ENCODE data around the gene SPON1.
"Not testable (repeated sequence)": the region's sequence is repeated elsewhere in the genome, so short reads cannot be mapped to it uniquely, and the experiment has no call there.

The SPON1 gene

DNA sequence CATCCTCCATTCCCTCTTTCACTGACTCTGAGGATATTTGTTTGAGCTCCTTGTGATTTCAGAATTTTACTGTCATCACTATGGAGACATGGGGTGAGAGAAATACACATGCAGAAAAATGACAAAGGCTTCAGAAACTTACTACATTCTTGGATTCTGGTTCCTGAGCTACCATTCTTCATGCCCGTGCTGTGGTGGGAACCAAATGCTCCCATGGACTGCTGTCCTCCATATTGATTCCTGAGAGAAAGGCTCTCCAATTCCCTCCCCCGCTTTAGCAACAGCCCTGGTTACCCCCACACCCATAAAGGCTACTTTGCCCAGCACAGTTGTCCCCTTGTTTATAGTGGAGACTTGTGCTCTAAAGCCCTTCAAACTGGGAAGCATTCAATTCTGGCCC, 201.1 kb downstream of the SPON1 start:
- in situ Hi-C loops (cut with HindIII; ENCODE audit: low pct_ligation_motif_present, low sequenced_read_pairs) = no loop called here
- H3K4me3 ChIP-seq (ENCODE audit: low read depth, low read length) = no peak overlapping the region
- no peak for DNase-seq
- no peak overlapping the region for H3K27ac ChIP-seq
- no peaks in the 10 kb centered on the region for H3K36me3 ChIP-seq (replicated peaks)
- TF ChIP-seq, protein P1, sequence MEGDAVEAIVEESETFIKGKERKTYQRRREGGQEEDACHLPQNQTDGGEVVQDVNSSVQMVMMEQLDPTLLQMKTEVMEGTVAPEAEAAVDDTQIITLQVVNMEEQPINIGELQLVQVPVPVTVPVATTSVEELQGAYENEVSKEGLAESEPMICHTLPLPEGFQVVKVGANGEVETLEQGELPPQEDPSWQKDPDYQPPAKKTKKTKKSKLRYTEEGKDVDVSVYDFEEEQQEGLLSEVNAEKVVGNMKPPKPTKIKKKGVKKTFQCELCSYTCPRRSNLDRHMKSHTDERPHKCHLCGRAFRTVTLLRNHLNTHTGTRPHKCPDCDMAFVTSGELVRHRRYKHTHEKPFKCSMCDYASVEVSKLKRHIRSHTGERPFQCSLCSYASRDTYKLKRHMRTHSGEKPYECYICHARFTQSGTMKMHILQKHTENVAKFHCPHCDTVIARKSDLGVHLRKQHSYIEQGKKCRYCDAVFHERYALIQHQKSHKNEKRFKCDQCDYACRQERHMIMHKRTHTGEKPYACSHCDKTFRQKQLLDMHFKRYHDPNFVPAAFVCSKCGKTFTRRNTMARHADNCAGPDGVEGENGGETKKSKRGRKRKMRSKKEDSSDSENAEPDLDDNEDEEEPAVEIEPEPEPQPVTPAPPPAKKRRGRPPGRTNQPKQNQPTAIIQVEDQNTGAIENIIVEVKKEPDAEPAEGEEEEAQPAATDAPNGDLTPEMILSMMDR (IDR thresholded peaks at IDR 0.05; ENCODE audit: low read depth, low read length, missing control alignments) = no peak
- no peaks in the 10 kb centered on the region for H3K27me3 ChIP-seq (replicated peaks)

DNA sequence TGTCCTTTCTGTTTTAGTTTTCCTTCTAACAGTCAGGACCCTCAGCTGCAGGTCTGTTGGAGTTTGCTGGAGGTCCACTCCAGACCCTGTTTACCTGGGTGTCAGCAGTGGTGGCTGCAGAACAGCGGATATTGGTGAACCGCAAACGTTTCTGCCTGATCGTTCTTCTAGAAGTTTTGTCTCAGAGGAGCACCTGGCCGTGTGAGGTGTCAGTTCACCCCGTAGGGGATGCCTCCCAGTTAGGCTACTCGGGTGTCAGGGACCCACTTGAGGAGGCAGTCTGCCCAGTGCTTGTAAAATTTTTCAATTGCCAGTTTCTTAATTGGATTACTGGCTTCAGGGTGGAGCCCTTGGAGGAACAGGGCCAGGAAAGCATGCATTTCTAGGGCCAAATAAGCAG, 211.2 kb downstream of the SPON1 start:
- in situ Hi-C loops (cut with HindIII; ENCODE audit: low pct_ligation_motif_present, low sequenced_read_pairs) = not testable (repeated sequence)

DNA sequence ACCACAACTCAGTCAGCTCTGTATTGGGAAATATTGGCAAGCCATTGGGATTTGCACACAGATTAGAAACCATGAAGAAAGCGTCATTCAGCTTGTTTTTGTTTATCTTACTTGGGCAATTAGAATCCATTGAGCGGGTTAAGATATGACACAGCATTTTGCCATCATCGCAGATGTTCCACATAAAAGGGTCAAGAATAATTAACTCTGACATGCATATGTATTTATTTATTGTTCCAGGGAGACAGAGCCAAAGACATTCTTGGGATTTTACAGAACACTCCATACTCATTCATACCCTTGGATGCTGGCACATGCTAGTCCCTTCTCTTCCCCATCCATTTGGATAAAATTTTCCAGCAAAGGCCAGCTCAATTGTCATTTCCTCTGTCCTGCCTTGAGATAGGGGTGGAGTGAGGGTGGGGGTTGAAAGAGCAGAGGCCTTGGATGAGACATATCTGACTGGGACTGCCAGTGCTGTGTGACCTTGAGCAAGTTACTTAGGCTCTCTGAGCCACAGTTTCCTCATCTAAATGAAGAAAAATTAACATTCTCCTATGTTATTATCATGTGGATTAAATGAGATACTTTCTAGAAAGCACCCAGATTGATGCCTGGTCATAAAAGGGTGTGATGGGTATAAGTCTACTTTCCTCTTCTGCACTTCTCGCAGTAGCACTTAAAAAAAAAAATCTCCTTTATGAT, 216.7 kb downstream of the SPON1 start:
- no peak overlapping the region for H3K27ac ChIP-seq
- H3K27me3 ChIP-seq (replicated peaks) = no peaks in the 10 kb centered on the region
- TF ChIP-seq, protein P1 (IDR thresholded peaks at IDR 0.05; ENCODE audit: low read depth, low read length, missing control alignments) = no peak
- in situ Hi-C loops (cut with HindIII; ENCODE audit: low pct_ligation_motif_present, low sequenced_read_pairs) = no loop called here
- H3K36me3 ChIP-seq (replicated peaks) = no peaks in the 10 kb centered on the region
- no peak overlapping the region for H3K4me3 ChIP-seq (ENCODE audit: low read depth, low read length)
- no peak for DNase-seq

More for the DNA sequence above, 211.2 kb downstream of the SPON1 start:
- H3K36me3 ChIP-seq (replicated peaks); H3K4me3 ChIP-seq (ENCODE audit: low read depth, low read length); H3K27ac ChIP-seq; DNase-seq; H3K27me3 ChIP-seq (replicated peaks): not testable (repeated sequence)

DNA sequence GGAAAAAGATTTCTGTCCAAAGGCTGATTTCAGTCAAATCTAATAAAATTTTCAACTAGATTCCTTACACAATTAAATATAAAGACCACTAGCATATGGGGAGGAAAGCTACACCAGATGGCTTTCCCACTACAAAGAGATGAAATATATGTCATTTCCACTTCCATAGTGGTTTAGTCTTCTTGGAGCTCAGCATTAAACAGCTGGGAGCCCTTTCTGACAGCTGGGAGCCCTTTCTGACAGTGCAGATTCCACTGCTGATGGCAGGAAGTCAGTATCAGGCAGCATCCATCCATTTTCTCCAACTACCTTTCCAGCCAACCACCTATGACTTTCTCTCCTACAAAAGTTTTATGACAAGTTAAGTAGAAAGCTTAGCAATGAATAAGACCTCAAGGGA, 218.6 kb downstream of the SPON1 start:
- Histone ChIP-seq H3K27me3 (replicated peaks) (no peaks in the 10 kb centered on the region), H3K27ac (no peak overlapping the region), H3K36me3 (replicated peaks) (no peaks in the 10 kb centered on the region), H3K4me3 (ENCODE audit: low read depth, low read length) (no peak overlapping the region)
- in situ Hi-C loops (cut with HindIII; ENCODE audit: low pct_ligation_motif_present, low sequenced_read_pairs) = no loop called here
- DNase-seq = no peak
- TF ChIP-seq, protein P1 (IDR thresholded peaks at IDR 0.05; ENCODE audit: low read depth, low read length, missing control alignments) = no peak

DNA sequence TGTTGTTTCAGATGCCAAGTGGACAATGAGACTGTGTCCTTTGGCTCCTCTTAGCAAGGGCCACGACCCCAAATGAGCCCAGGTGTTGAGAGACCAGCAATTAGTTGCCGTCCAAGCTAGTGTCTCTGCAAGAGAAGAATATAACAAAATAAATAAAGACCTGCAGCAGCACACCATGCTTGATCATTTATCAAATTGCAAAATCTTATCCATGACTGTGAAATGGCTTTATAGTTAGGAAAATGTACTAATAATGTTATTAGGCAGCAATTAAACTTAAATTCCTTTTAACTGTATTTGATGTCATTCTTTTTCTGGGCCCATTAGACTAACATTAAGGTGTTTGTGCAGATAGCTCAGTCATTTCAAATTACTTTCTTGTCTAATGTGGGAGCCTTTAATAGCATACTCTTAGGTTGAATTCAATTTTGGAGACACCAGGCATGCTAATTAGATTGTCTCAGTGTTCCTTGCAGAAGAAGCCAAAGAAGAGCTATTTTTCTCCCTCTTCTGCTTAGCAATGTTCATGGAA, 220.4 kb downstream of the SPON1 start:
- Histone ChIP-seq H3K27ac (no peak overlapping the region), H3K4me3 (ENCODE audit: low read depth, low read length) (no peak overlapping the region), H3K27me3 (replicated peaks) (no peaks in the 10 kb centered on the region), H3K36me3 (replicated peaks) (no peaks in the 10 kb centered on the region)
- in situ Hi-C loops (cut with HindIII; ENCODE audit: low pct_ligation_motif_present, low sequenced_read_pairs) = no loop called here
- TF ChIP-seq, protein P1 (IDR thresholded peaks at IDR 0.05; ENCODE audit: low read depth, low read length, missing control alignments) = no peak
- DNase-seq = no peak

DNA sequence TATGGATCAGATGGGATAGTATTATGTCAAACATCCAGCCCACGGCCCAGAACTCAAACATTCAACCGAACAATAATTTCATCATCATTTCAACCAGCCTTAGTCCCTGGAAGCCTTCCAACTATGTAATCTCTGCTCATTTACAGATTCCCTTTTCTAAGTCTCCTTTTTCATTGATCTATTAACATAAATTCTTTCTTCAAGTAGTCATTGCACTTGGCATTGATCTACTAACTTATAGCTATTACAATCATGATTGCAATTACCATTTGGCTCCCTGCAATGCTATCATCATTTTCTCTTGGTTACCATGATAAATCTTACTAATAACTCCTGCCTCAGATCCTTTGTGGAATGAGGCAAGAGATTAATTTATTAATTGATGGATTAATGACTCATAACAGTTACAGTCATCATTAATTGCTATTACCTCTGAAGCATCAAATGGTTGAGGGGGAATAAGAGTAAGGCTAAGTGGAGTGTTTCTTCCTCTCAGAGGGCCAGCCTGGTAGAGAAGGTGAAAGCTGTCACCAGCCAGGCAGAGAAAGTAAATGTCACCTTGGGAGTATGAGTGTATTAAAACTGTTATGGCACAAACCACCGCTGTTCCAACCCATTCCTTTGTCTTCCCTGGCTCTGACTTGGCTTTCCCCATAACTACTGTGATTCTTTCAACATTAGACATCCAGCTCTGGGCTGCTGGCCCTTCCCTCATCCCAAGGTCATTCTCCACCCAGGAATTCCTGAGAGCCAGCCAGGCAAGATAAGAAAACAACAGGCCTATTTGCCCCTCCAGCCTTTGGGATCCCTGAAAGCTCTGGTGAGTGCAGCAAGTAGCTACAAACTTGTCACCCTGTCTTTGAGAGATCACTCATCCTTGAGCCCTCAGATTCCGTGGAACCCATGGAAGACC, 221.8 kb downstream of the SPON1 start:
- no peak for DNase-seq
- H3K27ac ChIP-seq = no peak overlapping the region
- H3K36me3 ChIP-seq (replicated peaks) = no peaks in the 10 kb centered on the region
- TF ChIP-seq, protein P1 (IDR thresholded peaks at IDR 0.05; ENCODE audit: low read depth, low read length, missing control alignments) = no peak
- in situ Hi-C loops (cut with HindIII; ENCODE audit: low pct_ligation_motif_present, low sequenced_read_pairs) = no loop called here
- H3K27me3 ChIP-seq (replicated peaks) = no peaks in the 10 kb centered on the region
- no peak overlapping the region for H3K4me3 ChIP-seq (ENCODE audit: low read depth, low read length)
